SK-N-SH (cell line): ENCODE data around the gene NRARP. TPM values are rescaled to one million over a fixed set of nuclear protein-coding genes. Genes with fewer than 3 reads are reported as not detected.

Experiments
- CTCF ChIA-PET: fragments of 300-600, 350-600 bp; formaldehyde crosslinking; extraction: SDS; loops from one replicate; lab custom pipeline; 2021; lab: Yijun Ruan, JAX
- POLR2A ChIA-PET: fragments of 350-600 bp; sonication (Branson Sonifier 250); formaldehyde crosslinking; extraction: SDS; loops from one replicate; lab custom pipeline; 2020; ENCODE audit warnings: antibody characterized with exemption, inconsistent platforms; lab: Yijun Ruan, JAX
- DNase-seq: peaks from one replicate; pipeline ENCODE4 v3.0.0; 2012
- H2AFZ ChIP-seq: fragments of 200-600 bp; sonication (generic); 2 replicates; pipeline ENCODE4 v1.8.1; 2016; ENCODE audit warnings: antibody characterized with exemption, mild to moderate bottlenecking, low read depth
- H3F3A ChIP-seq: fragments of 200-600 bp; sonication (generic); replicated peaks from 2 replicates; pipeline ENCODE3; 2016; ENCODE audit warnings: antibody characterized with exemption, mild to moderate bottlenecking; ENCODE audit not compliant: insufficient read depth
- H3K27ac ChIP-seq, 2 experiments: fragments of 200-500 bp in 1 of 2; fragments of 200-600 bp in 1 of 2; sonication (Bioruptor generic) in 1 of 2; sonication (generic), shearing (Covaris generic) in 1 of 2; 2 replicates each; pipeline versions ENCODE4 v1.5.1 to v1.6.1; 2014 to 2016; ENCODE audit warnings: low read depth in 2 of 2, inconsistent platforms in 1 of 2, low read length in 1 of 2, mild to moderate bottlenecking in 1 of 2, mixed read lengths in 1 of 2
- H3K27me3 ChIP-seq: fragments of 200-600 bp; sonication (generic), shearing (Covaris generic); 2 replicates; pipeline ENCODE4 v1.6.1; 2016; ENCODE audit warnings: mixed run types; ENCODE audit not compliant: insufficient read depth
- H3K36me3 ChIP-seq, 2 experiments: fragments of 200-500 bp in 1 of 2; fragments of 200-600 bp in 1 of 2; sonication (Bioruptor generic) in 1 of 2; sonication (generic) in 1 of 2; replicated peaks in 1 of 2; 2 replicates each; pipeline versions ENCODE3 to v1.5.1; 2014 to 2016; ENCODE audit warnings: low read length in 1 of 2, mild to moderate bottlenecking in 1 of 2; ENCODE audit not compliant: insufficient read depth in 2 of 2, control insufficient read depth in 1 of 2
- H3K4me1 ChIP-seq, 2 experiments: fragments of 200-500 bp in 1 of 2; fragments of 200-600 bp in 1 of 2; sonication (Bioruptor generic) in 1 of 2; sonication (generic), shearing (Covaris generic) in 1 of 2; 2 replicates each; pipeline versions ENCODE4 v1.5.1 to v1.6.1; 2014 to 2016; ENCODE audit warnings: low read depth in 1 of 2, low read length in 1 of 2, mixed run types in 1 of 2; ENCODE audit not compliant: insufficient read depth in 2 of 2, control insufficient read depth in 1 of 2
- H3K4me2 ChIP-seq: fragments of 200-600 bp; sonication (generic), shearing (Covaris generic); 2 replicates; pipeline ENCODE4 v1.6.1; 2017; ENCODE audit warnings: mixed run types
- H3K4me3 ChIP-seq, 2 experiments: fragments of 200-500 bp in 1 of 2; fragments of 200-600 bp in 1 of 2; sonication (Bioruptor generic) in 1 of 2; sonication (generic), shearing (Covaris generic) in 1 of 2; 2 replicates each; pipeline versions ENCODE4 v1.5.1 to v1.8.1; 2014 to 2016; ENCODE audit warnings: low read depth in 2 of 2, inconsistent platforms in 1 of 2, low read length in 1 of 2, mild to moderate bottlenecking in 1 of 2, mixed read lengths in 1 of 2, moderate library complexity in 1 of 2
- H3K79me2 ChIP-seq: fragments of 200-600 bp; sonication (generic); 2 replicates; pipeline ENCODE4 v1.8.1; 2017; ENCODE audit warnings: mild to moderate bottlenecking; ENCODE audit not compliant: insufficient read depth
- H3K9ac ChIP-seq: fragments of 200-600 bp; sonication (generic); 2 replicates; pipeline ENCODE4 v1.6.1; 2017; ENCODE audit warnings: mixed run types
- H3K9me2 ChIP-seq: fragments of 200-600 bp; sonication (generic); 2 replicates; pipeline ENCODE4 v1.6.1; 2017; ENCODE audit warnings: mixed run types
- H3K9me3 ChIP-seq: fragments of 200-600 bp; sonication (generic); 2 replicates; pipeline ENCODE4 v1.6.1; 2017; ENCODE audit warnings: mixed run types, mild to moderate bottlenecking, moderate library complexity
- H4K20me1 ChIP-seq: fragments of 200-600 bp; sonication (generic); 2 replicates; pipeline ENCODE4 v1.6.1; 2017; ENCODE audit warnings: mild to moderate bottlenecking, mixed run types; ENCODE audit not compliant: insufficient read depth
- CTCF ChIP-seq: fragments of 200-600 bp; sonication (generic); IDR thresholded peaks from 2 replicates; pipeline ENCODE4 v1.6.1; 2017; ENCODE audit warnings: antibody characterized with exemption, mild to moderate bottlenecking, moderate library complexity
- ELF1 ChIP-seq: IDR thresholded peaks from 2 replicates; pipeline ENCODE4 v1.4.0; 2012
- EP300 ChIP-seq, 2 experiments: IDR thresholded peaks; 2 replicates each; pipeline versions ENCODE4 v1.4.0 to v1.6.1; 2012; ENCODE audit warnings: borderline replicate concordance in 1 of 2, low read depth in 1 of 2, low read length in 1 of 2
- NRF1 ChIP-seq: IDR thresholded peaks from 2 replicates; pipeline ENCODE4 v1.6.1; 2012; ENCODE audit warnings: low read depth, mild to moderate bottlenecking, low read length
- POLR2AphosphoS5 ChIP-seq: IDR thresholded peaks from 2 replicates; pipeline ENCODE4 v1.6.1; 2012; ENCODE audit warnings: low read depth, low read length
- RAD21 ChIP-seq: IDR thresholded peaks from 2 replicates; pipeline ENCODE4 v1.6.1; 2012; ENCODE audit warnings: mild to moderate bottlenecking, low read length
- REST ChIP-seq: IDR thresholded peaks from 2 replicates; pipeline ENCODE4 v1.6.1; 2012; ENCODE audit warnings: mild to moderate bottlenecking, low read depth, low read length, moderate library complexity
- SIN3A ChIP-seq: IDR thresholded peaks from 2 replicates; pipeline ENCODE4 v1.6.1; 2012; ENCODE audit warnings: low read depth, mild to moderate bottlenecking, low read length, moderate library complexity, borderline replicate concordance
- TAF1 ChIP-seq: IDR thresholded peaks from 2 replicates; pipeline ENCODE4 v1.6.1; 2012; ENCODE audit warnings: low read depth, mild to moderate bottlenecking, low read length, moderate library complexity, borderline replicate concordance
- TEAD4 ChIP-seq: IDR thresholded peaks from 2 replicates; pipeline ENCODE4 v1.4.0; 2012; ENCODE audit warnings: mild to moderate bottlenecking, borderline replicate concordance; ENCODE audit not compliant: insufficient read depth
- WGBS: methylation state at CpG from one replicate; pipeline ENCODE4 v1.1.6; 2017; ENCODE audit warnings: low lambda C conversion rate; 5-methylcytosine and 5-hydroxymethylcytosine counted together
- polyA plus RNA-seq, 3 experiments: library from polyadenylated mRNA; depleted of rRNA; stranded (reverse); fragments of >200 nt; gene quantifications; 2 replicates each; pipeline ENCODE4 v1.2.3, GENCODE V29; 2012

The NRARP gene
- polyA plus RNA-seq, 1 of the 3 experiments (the other 2 are of a cell fraction) = 3.9 TPM

GRCh38 chr9:137302449-137303150, 529 bp upstream of the NRARP start:
- Histone ChIP-seq H3K79me2 (no peaks in the 10 kb centered on the region), H3K36me3 (no peaks in the 10 kb centered on the region), H3K9me2 (no peaks in the 10 kb centered on the region), H3F3A (peaks cover 4% of the 10 kb centered on the region), H3K4me1 (peaks cover 0 to 20% of the 10 kb centered on the region in 2 experiments; a peak in 2 of 4 replicates), H4K20me1 (no peaks in the 10 kb centered on the region), H3K4me3 (peak overlapping the region; percentile 41 to 51; a peak in 3 of 4 replicates), H3K9ac (no peak overlapping the region), H3K27me3 (no peaks in the 10 kb centered on the region), H2AFZ (peak overlapping the region; percentile 35; the same call in 1 of the 2 replicates), H3K9me3 (no peaks in the 10 kb centered on the region), H3K27ac (peak overlapping the region in 1 of 2 experiments; percentile 64; a peak in 1 of 4 replicates), H3K4me2 (peak overlapping the region; percentile 72; the same call in 1 of the 2 replicates)
- WGBS = 41% methylated on average over 6 of the region's 78 CpGs
- ChIA-PET POLR2A (interaction anchor here (0.8 to 1.7 kb wide), 6 partner anchors 16 to 247 kb away, joined by 3 to 5 read pairs (median 4); partner anchors contain the start of genes EXD3, NOXA1 and TUBB4B), CTCF (interaction anchor here (0.6 to 5.7 kb wide), 34 partner anchors 8 to 258 kb away, joined by 3 to 74 read pairs (median 4); partner anchors contain the start of genes EXD3, NOXA1, STPG3 and TPRN)
- no peak for DNase-seq
- TF ChIP-seq RAD21 (0 out of 2 replicates have a peak, but pooled peaks have one; percentile 22), SIN3A (no peak), EP300 (IDR thresholded peaks at IDR 0.05; ENCODE audit: borderline replicate concordance in 1 of 2, low read depth in 1 of 2, low read length in 1 of 2) (no peak), POLR2AphosphoS5 (no peak), CTCF (peak; percentile 58), TEAD4 (no peak), NRF1 (no peak), ELF1 (no peak), TAF1 (no peak), REST (no peak)
